ENCODE measurements around the gene CAMTA1. TPM values are rescaled to one million over a fixed set of nuclear protein-coding genes. Genes with fewer than 3 reads are reported as not detected.
"Not testable (repeated sequence)": the region's sequence is repeated elsewhere in the genome, so short reads cannot be mapped to it uniquely, and the experiment has no call there.

The CAMTA1 gene
- total RNA-seq, 1 donor: 56.1 TPM

DNA sequence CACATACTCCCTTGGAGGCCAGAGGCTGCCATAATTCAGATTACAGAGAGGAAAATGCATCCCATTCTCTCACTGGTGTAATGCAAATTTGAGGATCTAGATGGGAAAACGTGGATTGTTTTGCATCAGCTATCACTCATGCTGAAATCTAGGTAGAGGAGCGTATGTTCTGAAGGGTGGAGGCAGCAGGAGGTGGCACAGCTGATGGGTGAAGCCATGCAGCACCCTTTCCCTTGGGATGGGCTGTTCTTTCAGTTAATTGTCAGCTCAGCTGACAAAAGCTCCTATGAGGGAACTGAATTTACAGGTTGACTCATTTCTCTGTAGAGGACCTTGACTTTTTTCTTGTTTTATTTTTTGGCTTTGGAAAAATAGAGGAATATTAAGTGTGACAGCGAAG, 41.8 kb downstream of the CAMTA1 start:
- TF ChIP-seq, protein P1, sequence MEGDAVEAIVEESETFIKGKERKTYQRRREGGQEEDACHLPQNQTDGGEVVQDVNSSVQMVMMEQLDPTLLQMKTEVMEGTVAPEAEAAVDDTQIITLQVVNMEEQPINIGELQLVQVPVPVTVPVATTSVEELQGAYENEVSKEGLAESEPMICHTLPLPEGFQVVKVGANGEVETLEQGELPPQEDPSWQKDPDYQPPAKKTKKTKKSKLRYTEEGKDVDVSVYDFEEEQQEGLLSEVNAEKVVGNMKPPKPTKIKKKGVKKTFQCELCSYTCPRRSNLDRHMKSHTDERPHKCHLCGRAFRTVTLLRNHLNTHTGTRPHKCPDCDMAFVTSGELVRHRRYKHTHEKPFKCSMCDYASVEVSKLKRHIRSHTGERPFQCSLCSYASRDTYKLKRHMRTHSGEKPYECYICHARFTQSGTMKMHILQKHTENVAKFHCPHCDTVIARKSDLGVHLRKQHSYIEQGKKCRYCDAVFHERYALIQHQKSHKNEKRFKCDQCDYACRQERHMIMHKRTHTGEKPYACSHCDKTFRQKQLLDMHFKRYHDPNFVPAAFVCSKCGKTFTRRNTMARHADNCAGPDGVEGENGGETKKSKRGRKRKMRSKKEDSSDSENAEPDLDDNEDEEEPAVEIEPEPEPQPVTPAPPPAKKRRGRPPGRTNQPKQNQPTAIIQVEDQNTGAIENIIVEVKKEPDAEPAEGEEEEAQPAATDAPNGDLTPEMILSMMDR (IDR thresholded peaks at IDR 0.05; ENCODE audit: insufficient read depth, low read depth, low read length): no peak
- no peak for DNase-seq (ENCODE audit: low read depth)
- no peak overlapping the region for H3K4me3 ChIP-seq (ENCODE audit: low read depth, low read length)

GRCh38 chr1:6827630-6828165, 42.4 kb downstream of the CAMTA1 start:
- DNase-seq (ENCODE audit: low read depth): no peak
- no peak overlapping the region for H3K4me3 ChIP-seq (ENCODE audit: low read depth, low read length)
- TF ChIP-seq, protein P1 (IDR thresholded peaks at IDR 0.05; ENCODE audit: insufficient read depth, low read depth, low read length): no peak

DNA sequence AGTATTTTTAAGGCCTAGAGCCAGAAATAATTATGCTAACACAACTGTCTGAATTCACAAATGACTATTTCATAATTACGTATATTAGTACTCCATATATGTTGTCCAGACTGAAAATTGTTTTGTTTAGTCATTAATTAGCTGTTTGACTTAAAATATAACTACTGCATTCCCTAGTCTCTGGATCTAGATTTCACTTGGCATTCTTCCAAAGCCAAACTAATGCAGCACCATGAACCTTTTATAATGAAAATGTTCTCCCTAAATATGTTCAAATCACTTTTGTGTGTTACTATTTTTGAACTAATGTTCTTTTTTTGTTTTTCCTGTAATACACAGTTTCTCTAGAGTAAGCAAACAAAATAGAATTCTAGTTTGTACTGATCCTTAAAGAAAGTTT, 46.1 kb downstream of the CAMTA1 start:
- TF ChIP-seq, protein P1 (IDR thresholded peaks at IDR 0.05; ENCODE audit: insufficient read depth, low read depth, low read length): no peak
- DNase-seq (ENCODE audit: low read depth): peak; percentile 25
- no peak overlapping the region for H3K4me3 ChIP-seq (ENCODE audit: low read depth, low read length)

- H3K4me3 ChIP-seq (ENCODE audit: low read depth, low read length); DNase-seq (ENCODE audit: low read depth): not testable (repeated sequence)
Observed at GRCh38 chr1:6832006-6832405, 46.8 kb downstream of the CAMTA1 start.

- TF ChIP-seq, protein P1 (IDR thresholded peaks at IDR 0.05; ENCODE audit: insufficient read depth, low read depth, low read length): no peak
- DNase-seq (ENCODE audit: low read depth): no peak
- H3K4me3 ChIP-seq (ENCODE audit: low read depth, low read length): no peak overlapping the region
Observed at GRCh38 chr1:6832531-6833188, 47.4 kb downstream of the CAMTA1 start.

- H3K4me3 ChIP-seq (ENCODE audit: low read depth, low read length): no peak overlapping the region
- no peak for DNase-seq (ENCODE audit: low read depth)
- TF ChIP-seq, protein P1 (IDR thresholded peaks at IDR 0.05; ENCODE audit: insufficient read depth, low read depth, low read length): no peak
Observed at GRCh38 chr1:6833804-6834203, 48.5 kb downstream of the CAMTA1 start.

DNA sequence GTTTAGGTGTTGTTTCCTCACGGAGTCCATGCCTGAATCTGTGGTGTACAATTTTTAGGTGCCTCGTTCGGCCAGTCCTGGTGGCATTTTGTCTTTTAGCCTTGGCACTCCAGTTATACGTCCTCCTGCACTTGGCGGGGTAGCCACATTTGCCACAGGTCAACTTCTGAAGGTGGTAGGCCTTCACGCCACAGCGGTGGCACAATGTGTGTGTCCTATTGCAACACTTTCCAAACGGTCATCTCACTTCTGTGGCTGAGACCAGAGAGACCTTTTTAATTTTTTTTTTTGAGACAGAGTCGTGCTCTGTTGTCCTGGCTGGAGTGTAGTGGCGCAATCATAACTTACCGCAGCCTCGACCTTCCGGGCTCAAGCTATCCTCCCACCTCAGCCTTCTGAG, 49.1 kb downstream of the CAMTA1 start:
- TF ChIP-seq, protein P1 (IDR thresholded peaks at IDR 0.05; ENCODE audit: insufficient read depth, low read depth, low read length): no peak
- no peak for DNase-seq (ENCODE audit: low read depth)
- H3K4me3 ChIP-seq (ENCODE audit: low read depth, low read length): no peak overlapping the region

All from fibroblast of villous mesenchyme (primary cell).